PFSK-1 (cell line): ENCODE data around the gene NXF1.

Source experiments
- FOXP2 ChIP-seq: optimal IDR thresholded peaks from 2 replicates; pipeline ENCODE3; 2011; ENCODE audit warnings: borderline replicate concordance, control low read depth, inconsistent platforms; ENCODE audit not compliant: insufficient read depth; ENCODE audit errors: extremely low read length, extremely low read depth
- POLR2AphosphoS5 ChIP-seq: IDR thresholded peaks from 2 replicates; pipeline ENCODE4 v1.6.1; 2012; ENCODE audit warnings: low read depth, mild to moderate bottlenecking, control low read depth, low read length, moderate library complexity
- SIN3A ChIP-seq: IDR thresholded peaks from 2 replicates; pipeline ENCODE4 v1.6.1; 2012; ENCODE audit warnings: mild to moderate bottlenecking, low read length, moderate library complexity, borderline replicate concordance; ENCODE audit not compliant: insufficient read depth
- TAF1 ChIP-seq: IDR thresholded peaks from 2 replicates; pipeline ENCODE4 v1.6.1; 2012; ENCODE audit warnings: low read length, control low read depth, borderline replicate concordance; ENCODE audit not compliant: insufficient read depth
- TF ChIP-seq, protein P1 (sequence below), 2 experiments: IDR thresholded peaks; 2 replicates each; pipeline versions ENCODE4 v1.6.1 to v1.8.0; 2011 to 2012; ENCODE audit warnings: low read depth in 2 of 2, low read length in 2 of 2, control low read depth in 1 of 2, inconsistent platforms in 1 of 2, mild to moderate bottlenecking in 1 of 2, moderate library complexity in 1 of 2; ENCODE audit not compliant: insufficient read depth in 1 of 2

Gene NXF1

DNA sequence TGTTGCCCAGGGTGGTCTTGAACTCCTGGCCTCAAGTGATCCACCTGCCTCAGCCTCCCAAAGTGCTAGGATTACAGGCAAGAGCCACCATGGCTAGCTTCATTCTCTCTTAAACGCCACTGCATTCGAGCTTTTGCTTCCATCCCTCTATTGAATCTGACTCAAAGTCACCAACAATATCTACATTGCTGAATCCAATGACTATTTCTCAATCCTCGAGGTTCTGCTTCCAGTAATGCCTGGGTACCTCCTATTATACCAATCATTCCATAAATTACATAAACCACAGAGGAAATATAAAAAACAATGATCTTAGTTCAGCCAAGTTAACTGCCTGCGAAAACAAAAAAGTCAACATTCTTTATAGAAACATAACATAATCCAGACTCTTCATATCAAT is 11.9 kb upstream of the NXF1 start:
- TF ChIP-seq FOXP2 (no peak), TAF1 (no peak), SIN3A (no peak), POLR2AphosphoS5 (no peak)
- TF ChIP-seq, protein P1, sequence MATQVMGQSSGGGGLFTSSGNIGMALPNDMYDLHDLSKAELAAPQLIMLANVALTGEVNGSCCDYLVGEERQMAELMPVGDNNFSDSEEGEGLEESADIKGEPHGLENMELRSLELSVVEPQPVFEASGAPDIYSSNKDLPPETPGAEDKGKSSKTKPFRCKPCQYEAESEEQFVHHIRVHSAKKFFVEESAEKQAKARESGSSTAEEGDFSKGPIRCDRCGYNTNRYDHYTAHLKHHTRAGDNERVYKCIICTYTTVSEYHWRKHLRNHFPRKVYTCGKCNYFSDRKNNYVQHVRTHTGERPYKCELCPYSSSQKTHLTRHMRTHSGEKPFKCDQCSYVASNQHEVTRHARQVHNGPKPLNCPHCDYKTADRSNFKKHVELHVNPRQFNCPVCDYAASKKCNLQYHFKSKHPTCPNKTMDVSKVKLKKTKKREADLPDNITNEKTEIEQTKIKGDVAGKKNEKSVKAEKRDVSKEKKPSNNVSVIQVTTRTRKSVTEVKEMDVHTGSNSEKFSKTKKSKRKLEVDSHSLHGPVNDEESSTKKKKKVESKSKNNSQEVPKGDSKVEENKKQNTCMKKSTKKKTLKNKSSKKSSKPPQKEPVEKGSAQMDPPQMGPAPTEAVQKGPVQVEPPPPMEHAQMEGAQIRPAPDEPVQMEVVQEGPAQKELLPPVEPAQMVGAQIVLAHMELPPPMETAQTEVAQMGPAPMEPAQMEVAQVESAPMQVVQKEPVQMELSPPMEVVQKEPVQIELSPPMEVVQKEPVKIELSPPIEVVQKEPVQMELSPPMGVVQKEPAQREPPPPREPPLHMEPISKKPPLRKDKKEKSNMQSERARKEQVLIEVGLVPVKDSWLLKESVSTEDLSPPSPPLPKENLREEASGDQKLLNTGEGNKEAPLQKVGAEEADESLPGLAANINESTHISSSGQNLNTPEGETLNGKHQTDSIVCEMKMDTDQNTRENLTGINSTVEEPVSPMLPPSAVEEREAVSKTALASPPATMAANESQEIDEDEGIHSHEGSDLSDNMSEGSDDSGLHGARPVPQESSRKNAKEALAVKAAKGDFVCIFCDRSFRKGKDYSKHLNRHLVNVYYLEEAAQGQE (IDR thresholded peaks at IDR 0.05; ENCODE audit: insufficient read depth in 1 of 2, low read depth in 2 of 2, low read length in 2 of 2) = no peak

DNA sequence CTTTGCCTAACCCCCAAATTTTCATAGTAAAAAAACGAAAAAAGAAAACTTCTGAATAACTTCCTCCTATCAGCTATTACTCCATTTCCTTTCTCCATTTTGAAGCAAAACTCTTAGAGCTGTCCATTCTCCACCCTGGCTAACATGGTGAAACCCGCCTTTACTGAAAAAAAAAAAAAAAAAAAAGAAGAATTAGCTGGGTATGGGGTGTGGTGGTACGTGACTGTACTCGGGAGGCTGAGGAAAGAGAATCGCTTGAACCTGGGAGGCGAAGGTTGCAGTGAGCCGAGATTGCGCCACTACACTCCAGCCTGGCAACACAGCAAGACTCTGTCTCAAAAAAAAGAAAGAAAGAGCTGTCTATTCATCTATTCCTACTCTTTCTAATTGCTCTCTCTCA is 11.3 kb upstream of the NXF1 start:
- TF ChIP-seq, protein P1 (IDR thresholded peaks at IDR 0.05; ENCODE audit: insufficient read depth in 1 of 2, low read depth in 2 of 2, low read length in 2 of 2) = no peak
- no peak for TF ChIP-seq TAF1
- TF ChIP-seq FOXP2 = no peak
- no peak for TF ChIP-seq SIN3A
- no peak for TF ChIP-seq POLR2AphosphoS5

DNA sequence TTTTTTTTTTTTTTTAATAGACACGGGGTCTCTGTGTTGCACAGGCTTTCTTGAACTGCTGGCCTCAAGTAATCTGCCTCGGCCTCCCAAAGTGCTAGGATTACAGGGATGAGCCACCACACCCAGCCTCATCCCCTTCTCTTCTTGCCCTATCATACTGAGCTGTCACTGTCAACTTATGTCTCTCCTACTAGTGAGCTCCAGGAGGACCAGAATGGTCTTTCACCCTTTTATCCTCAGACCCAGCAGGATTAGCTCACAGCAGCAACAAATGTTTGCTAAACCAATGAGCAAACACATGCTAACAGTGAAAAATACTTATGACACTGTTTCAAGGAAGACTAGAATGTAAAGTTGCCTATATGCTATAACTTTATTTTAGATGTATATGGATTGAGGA is 6.4 kb upstream of the NXF1 start:
- TF ChIP-seq, protein P1 (IDR thresholded peaks at IDR 0.05; ENCODE audit: insufficient read depth in 1 of 2, low read depth in 2 of 2, low read length in 2 of 2) = no peak
- TF ChIP-seq FOXP2 (no peak), SIN3A (no peak), TAF1 (no peak), POLR2AphosphoS5 (no peak)

DNA sequence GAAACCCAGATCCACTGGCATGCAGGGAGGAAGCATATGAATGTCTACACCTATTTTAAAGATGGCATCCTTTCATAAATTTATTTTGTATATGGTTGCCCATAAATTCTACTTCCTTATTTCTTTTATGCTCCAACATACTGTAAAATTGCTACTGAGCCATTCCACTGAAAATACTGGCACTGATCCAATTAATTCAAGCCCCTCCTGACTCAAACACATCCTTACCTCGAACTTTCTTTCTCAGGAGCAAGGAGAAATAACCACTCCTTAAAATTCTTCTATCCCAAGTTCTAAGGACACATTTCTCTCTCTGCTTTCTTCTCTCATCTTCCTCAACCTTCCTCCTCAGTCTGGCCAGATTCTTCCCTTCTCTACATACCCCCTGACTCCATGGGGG is 5.5 kb upstream of the NXF1 start:
- no peak for TF ChIP-seq TAF1
- TF ChIP-seq, protein P1 (IDR thresholded peaks at IDR 0.05; ENCODE audit: insufficient read depth in 1 of 2, low read depth in 2 of 2, low read length in 2 of 2) = no peak

DNA sequence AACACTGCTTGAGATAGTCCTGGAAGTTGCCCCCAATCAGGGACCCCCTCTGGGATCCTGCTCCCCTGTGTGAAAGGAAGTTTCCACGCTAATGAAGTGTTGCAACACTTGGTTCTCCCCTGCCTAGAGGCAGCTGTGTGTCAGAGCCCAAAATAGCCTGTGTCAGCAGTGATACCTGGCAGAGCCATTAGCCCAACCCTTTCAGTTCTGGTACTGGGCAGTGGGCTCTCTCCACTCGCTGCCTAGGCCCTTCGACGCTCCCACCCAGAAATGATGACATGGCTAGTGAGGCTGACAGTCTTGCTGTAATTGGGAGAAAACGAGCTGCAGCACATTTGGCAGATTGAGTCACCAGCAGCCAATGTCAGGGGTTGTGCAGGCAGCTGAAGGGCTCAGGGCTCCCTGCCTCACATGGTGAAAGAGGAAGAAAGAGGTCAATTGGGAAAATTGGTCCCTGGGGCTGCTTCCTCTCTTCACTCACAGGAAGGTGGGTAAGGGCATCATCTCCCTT is 1.4 kb upstream of the NXF1 start:
- TF ChIP-seq, protein P1 (IDR thresholded peaks at IDR 0.05; ENCODE audit: insufficient read depth in 1 of 2, low read depth in 2 of 2, low read length in 2 of 2) = no peak
- TF ChIP-seq FOXP2 (no peak), POLR2AphosphoS5 (no peak), TAF1 (no peak), SIN3A (no peak)
